Measurements from ENCODE around the gene CCNK.
A peak's percentile ranks its signal among the peaks of the same experiment; 100 is the strongest.

The CCNK gene

GRCh38 chr14:99467336-99468078 is 13.7 kb upstream of the CCNK start:
- DNase-seq, result peak in 1 of 3 experiments; percentile 54

- no peak for DNase-seq
Measured at GRCh38 chr14:99468081-99468480, 13.1 kb upstream of the CCNK start.

GRCh38 chr14:99468836-99469592 is 12.2 kb upstream of the CCNK start:
- DNase-seq, result peak in 2 of 3 experiments; percentile 23 to 55

DNA sequence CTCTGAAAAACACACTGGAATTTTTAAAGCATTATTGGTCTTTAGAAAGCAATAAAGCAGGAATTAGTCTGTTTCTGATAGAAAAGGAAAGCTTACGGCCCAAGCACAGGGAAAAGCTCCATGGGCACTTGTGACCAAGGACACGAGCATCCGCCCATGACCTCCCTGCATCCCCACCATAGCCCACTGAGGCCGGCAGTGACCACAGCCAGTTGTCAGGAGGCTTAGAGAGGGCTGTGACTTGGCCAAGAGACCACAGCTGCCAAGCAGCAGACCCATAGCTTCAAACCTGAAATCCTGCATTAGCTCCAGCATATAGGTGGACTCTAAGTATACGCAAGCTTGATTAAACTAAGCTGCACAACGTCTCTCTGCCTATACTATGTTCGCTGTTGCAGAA is 9.5 kb upstream of the CCNK start:
- no peak for DNase-seq

- no peak for DNase-seq
Measured at GRCh38 chr14:99472937-99473336, 8.3 kb upstream of the CCNK start.

- peak in 1 of 3 experiments; percentile 18 for DNase-seq
Measured at GRCh38 chr14:99473458-99473857, 7.8 kb upstream of the CCNK start.

DNA sequence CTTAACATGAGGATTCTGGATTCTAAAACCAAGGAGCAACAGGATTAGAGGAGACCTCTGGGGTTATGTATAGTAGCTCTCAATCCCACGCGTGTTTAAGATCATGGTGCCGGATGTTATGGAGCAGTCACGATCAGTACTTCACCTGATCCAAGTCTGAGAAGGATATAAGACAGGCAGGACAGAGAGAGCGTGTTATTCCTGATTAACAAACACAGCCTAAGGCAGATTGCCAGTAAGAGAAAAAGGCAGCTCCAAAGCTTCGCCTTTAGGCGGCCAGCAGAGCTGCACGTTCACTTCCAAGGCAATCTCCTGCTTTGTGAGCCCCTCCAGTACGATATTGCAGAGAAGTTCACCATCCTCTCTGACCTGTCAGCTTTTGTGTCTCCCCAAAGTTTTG is 6.0 kb upstream of the CCNK start:
- DNase-seq, result no peak

- no peak for DNase-seq
Measured at GRCh38 chr14:99475660-99476059, 5.5 kb upstream of the CCNK start.

- no peak for DNase-seq
Measured at GRCh38 chr14:99476864-99477263, 4.3 kb upstream of the CCNK start.

GRCh38 chr14:99478128-99478527 is 3.1 kb upstream of the CCNK start:
- no peak for DNase-seq

DNA sequence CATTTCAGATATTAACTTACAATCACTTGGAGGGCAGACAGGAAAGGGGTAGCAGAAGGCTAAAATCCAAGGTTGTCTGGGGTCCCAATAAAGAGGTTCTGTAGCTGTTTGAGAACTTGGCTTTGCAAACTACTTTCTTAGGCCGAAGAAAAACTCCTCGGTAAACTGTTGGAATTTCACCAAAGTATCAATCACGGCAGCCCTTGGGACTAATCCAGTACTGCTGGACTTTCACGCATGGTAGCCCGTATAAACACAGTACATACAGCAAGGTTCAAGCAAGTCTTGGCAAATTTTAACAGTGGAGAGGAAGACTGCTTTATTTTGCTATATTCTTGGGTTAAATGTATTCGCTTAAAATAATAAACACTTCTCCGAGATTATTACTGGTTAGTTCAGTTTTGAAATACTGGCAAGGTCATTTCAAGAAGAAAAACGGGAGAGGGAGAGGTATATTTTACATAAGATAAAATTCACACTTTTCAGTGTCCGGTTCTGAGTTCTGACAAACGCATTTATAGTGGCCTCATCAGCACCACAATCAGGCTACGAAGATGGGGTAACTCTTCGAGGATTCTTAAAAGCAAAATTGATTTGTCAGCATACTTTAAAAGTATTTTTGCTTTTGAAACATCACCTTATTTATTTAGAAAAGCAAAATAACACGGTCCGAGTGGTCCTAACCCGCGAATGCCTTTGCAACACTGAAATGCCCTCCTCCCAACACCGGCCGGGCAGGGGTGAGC is 1.9 kb upstream of the CCNK start:
- DNase-seq, result no peak

- peak in 2 of 3 experiments; percentile 72 to 78 for DNase-seq
Measured at GRCh38 chr14:99479906-99480869, 1.0 kb upstream of the CCNK start, which contains the start of gene SETD3. Gene SETD3 (minus strand): TSS chr14:99480859. CDS start chr14:99465805, 15,054 bp downstream.

DNA sequence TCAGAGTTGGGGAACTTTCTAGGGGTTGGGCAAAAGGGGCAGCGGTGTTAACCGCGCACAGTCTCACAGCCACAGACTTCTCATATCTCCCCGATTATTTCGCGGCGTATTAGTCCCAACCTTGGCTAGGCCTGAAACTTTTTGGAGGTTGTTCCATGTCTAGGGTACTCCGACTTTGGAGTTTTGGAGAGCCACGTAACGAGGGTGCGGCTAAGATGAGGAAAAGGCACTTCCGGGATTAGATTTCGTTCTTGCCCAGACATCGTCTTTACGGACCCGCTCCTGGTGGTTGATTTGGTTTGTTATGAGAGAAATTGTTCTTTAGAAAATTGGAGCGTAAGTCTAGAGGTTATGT is 513 bp downstream of the CCNK start:
- DNase-seq, result peak in 1 of 3 experiments; percentile 65

- no peak for DNase-seq
Measured at GRCh38 chr14:99484106-99484505, 2.9 kb downstream of the CCNK start.

GRCh38 chr14:99497341-99497740 is 16.1 kb downstream of the CCNK start:
- no peak for DNase-seq

GRCh38 chr14:99497894-99498293 is 16.7 kb downstream of the CCNK start:
- DNase-seq, result no peak

GRCh38 chr14:99502989-99503421 is 21.8 kb downstream of the CCNK start:
- DNase-seq, result no peak

DNA sequence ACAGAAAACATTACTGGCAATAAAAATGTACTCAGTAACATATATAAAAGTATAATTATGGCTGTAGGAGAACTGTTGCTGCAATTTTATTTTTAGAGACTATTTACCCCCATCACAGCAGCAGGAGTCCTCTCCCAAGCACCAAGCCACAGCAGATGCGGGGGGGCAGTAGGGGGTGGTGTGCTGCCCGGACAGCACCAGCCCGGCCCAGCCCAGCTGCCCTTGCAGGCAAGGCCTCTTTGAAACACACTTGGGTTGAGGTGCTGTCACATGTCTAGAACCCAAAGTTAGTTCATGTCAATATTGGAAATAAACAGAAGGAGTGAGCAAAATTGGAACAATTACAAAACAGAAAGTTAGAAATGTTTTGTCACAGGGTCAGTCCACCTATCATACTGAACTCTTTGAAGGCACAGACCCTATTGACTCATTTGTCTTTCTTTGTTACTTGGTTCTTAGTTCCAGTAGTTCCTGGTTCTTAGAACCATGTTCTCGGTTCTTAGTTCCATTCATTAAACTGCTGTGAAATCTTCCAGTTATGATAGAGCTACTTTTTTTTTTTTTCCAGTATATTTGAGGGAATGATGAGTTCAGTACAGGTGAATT is 22.7 kb downstream of the CCNK start:
- DNase-seq, result no peak

DNA sequence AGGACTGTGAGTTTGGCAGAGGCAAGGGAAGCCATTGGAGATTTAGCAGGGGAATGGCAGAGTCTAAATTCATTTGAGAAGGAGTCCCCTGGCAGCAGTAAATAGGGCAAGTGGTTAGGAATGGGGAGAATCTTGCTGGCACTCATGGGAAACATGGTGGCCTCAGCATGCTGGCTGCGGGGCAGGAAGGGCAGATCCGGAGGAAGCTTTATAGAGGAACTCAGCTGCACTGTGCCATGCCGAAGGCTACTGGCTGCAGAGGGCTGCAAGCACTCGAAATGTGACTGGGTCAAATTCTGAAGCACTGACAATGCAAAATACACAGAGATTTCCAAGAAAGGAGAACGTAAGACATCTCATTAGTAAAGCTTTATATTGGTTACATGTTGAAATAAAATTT is 23.9 kb downstream of the CCNK start:
- DNase-seq, result no peak

DNA sequence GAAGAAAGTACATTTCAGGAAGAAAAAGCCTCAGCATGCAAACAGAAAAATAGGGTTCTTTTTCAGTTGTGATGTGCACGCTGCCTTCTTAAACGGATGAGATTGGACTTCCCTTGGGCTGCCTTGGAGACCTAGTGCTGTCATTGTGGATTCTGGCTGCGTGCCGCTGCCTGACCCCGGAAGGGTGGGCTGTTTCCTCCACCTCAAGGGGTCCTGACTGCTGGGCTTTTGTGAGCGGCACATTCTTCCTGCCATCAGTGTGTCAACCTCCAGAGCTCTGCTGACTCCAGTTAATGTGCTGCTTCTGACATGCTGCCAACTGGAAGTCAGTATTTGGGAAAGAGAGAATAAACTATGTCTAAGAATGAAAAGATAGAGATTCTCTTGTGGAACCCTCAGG is 25.1 kb downstream of the CCNK start:
- no peak for DNase-seq

- DNase-seq, result no peak
Measured at GRCh38 chr14:99507860-99508640, 26.8 kb downstream of the CCNK start.

All from NCI-H1417 (cell line).